GM12801 (cell line): ENCODE data around the gene ARHGAP26.

Source experiments
- CTCF ChIP-seq: IDR thresholded peaks from one replicate; pipeline ENCODE4 v1.5.1; 2011; ENCODE audit warnings: control low read depth; ENCODE audit not compliant: insufficient read length; ENCODE audit errors: extremely low read depth

Gene ARHGAP26

DNA sequence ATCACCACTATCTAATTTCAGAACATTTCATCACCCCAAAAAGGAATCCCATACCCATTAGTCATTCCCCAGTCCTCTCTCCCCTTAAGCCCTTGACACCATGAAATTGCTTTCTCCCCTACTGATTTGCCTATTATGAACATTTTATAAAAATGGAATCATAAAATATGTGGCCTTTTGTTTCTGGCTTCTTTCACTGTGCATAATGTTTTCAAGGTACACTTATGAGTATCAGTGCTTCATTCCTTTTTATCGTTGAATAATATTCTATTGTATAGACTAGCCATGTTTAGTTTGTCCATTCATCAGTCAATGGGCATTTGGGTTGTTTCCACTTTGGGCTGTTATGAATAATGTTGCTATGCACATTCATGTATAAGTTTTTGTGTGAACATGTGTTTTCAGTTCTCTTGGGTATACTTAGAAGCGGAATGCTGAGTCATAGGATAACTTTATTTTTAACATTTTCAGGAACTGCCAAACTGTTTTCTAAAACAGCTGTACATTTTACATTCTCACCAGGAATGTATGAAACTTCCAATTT lies 43.9 kb upstream of the ARHGAP26 start:
- no peak for TF ChIP-seq CTCF

GRCh38 chr5:142727735-142728047 lies 42.5 kb upstream of the ARHGAP26 start:
- TF ChIP-seq CTCF = no peak

DNA sequence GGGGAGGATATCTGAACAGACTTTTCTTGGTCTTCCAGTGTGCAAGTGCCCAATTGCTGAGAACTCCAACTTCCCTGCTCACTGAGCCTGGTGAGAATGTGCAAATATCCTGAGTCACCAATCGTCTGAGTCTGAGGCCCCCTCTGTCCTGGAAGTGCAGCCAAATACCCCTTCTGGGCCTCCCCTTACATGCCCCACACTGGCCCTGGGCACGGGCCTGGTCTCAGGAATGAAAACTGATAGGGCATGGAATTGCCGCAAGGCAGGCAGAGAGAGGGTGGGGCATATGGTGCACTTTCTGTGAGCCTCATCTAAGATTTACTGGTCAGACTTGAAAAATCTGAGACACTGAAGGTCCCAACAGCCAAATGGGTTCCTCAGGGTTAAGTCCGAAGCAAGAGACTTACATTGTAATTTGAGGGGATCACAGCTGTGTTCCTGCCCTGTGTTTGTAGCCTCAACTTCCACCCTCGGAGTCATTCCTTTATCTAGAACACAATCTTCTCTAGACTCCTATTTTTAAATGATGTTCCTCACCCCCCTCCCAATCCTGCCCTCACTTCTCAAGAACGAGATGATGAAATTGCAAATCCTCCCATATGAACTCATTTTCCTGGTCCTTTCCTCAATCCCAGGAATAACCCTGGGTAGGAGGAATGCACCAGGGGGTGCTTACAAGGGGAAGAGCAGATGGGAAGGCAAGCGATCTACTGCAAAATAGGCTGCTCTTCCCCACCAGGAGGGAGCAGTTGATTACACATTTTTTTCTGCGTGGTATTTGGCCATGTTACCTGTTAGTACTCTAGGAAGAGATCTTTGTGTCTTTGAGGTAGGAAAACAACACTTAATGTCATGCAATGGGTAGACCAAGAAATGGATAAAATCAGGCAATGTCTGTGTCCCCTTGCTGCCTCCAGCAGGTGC lies 34.6 kb upstream of the ARHGAP26 start:
- no peak for TF ChIP-seq CTCF

DNA sequence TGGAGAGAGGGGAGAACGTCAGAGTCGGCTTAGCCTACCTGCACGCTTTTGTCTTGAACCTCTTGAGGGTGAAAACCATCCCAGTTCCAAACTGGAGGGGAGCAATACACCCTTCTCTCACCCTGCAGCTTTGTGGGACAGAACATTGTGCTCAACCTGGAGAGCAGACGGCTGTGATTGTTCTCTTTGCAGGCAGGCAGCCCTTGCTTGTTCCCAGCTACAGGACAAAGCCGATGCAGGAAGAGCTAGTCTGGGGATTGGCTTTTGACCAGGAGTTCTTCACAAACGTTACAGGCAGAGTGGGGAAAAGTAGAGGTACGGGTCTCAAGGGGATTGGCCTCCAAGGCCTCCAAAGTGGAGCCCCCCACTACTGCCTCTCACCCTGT lies 33.9 kb upstream of the ARHGAP26 start:
- no peak for TF ChIP-seq CTCF

GRCh38 chr5:142737179-142737578 lies 33.0 kb upstream of the ARHGAP26 start:
- TF ChIP-seq CTCF = no peak

DNA sequence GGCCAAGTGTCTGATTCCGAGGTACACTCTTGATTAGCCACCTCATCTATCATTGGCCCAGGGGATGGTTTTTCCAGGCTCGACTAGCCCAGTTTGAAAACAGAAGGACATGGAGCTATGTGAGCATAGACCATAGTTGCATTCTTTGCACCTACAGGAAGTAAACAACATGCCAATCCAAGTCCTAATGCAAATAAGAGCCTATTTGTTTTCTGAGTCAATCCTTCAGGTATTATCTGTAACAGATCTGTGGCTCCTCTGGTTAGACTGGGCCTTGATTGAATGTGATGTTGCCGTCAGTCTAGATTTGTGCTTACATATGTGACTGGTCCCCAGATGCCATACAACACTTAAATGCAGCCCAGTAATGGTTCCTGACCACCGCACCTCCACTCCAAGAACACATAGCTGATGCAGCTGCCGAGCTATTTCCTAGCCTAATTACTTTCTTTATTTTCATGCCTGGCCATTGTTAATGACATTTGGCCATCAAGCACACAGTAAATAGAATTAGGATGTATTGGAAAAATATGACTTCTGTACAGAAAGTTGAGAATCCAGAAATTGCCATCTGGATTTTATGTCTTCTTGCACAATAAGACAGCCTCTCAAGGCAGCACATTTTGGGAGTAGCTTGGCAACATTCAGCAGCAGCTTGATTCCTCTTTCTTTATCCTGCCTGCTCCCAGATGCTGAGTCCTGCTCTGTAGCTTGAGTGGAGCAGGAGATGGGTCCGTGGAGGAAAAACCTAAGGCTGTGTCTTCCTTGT lies 29.5 kb upstream of the ARHGAP26 start:
- no peak for TF ChIP-seq CTCF
